ENCODE measurements around the gene RAB44.

DNA sequence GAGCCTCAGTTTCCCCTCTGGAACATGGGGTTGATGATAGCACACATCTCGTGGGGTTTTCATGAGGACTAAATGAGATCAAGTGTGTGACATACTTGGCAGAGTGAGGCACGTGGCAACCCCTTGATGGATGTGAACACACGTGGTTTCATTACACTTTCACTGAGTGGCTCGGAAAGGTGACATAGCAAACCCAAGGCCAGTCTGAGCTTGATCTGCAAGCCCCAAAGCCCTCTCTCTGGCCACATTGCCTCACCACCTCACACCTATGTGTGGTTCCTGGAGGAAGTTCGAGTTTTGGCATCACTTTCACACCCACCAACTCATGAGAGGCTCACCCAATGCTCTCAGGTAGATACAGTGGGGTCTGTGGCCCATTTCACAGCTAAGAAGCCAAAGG is 81.6 kb downstream of the RAB44 start:
- TF ChIP-seq, protein P1, sequence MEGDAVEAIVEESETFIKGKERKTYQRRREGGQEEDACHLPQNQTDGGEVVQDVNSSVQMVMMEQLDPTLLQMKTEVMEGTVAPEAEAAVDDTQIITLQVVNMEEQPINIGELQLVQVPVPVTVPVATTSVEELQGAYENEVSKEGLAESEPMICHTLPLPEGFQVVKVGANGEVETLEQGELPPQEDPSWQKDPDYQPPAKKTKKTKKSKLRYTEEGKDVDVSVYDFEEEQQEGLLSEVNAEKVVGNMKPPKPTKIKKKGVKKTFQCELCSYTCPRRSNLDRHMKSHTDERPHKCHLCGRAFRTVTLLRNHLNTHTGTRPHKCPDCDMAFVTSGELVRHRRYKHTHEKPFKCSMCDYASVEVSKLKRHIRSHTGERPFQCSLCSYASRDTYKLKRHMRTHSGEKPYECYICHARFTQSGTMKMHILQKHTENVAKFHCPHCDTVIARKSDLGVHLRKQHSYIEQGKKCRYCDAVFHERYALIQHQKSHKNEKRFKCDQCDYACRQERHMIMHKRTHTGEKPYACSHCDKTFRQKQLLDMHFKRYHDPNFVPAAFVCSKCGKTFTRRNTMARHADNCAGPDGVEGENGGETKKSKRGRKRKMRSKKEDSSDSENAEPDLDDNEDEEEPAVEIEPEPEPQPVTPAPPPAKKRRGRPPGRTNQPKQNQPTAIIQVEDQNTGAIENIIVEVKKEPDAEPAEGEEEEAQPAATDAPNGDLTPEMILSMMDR (conservative IDR thresholded peaks at IDR 0.05; ENCODE audit: low read depth, low read length): no peak
- TF ChIP-seq MAFK (IDR thresholded peaks at IDR 0.05; ENCODE audit: low read depth, low read length) (no peak), NFE2L2 (IDR thresholded peaks at IDR 0.05; ENCODE audit: low read depth, low read length) (no peak), POLR2A (IDR thresholded peaks at IDR 0.05; ENCODE audit: low read depth, low read length) (no peak), RAD21 (IDR thresholded peaks at IDR 0.05; ENCODE audit: low read length) (no peak), MXI1 (IDR thresholded peaks at IDR 0.05; ENCODE audit: borderline replicate concordance, low read depth, low read length) (no peak), SMC3 (IDR thresholded peaks at IDR 0.05; ENCODE audit: low read depth, low read length) (no peak), MAZ (IDR thresholded peaks at IDR 0.05; ENCODE audit: borderline replicate concordance, low read depth, low read length) (no peak), RFX5 (IDR thresholded peaks at IDR 0.05; ENCODE audit: low read depth, low read length) (no peak), BHLHE40 (IDR thresholded peaks at IDR 0.05; ENCODE audit: low read depth, low read length) (no peak)
- TF ChIP-seq, protein P2, sequence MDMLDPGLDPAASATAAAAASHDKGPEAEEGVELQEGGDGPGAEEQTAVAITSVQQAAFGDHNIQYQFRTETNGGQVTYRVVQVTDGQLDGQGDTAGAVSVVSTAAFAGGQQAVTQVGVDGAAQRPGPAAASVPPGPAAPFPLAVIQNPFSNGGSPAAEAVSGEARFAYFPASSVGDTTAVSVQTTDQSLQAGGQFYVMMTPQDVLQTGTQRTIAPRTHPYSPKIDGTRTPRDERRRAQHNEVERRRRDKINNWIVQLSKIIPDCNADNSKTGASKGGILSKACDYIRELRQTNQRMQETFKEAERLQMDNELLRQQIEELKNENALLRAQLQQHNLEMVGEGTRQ (IDR thresholded peaks at IDR 0.05; ENCODE audit: low read depth, low read length): no peak

Data from IMR-90 (cell line).